HG03064 (cell line): ENCODE results near the gene C21orf91.

Source experiments
- ATAC-seq: cut with Tn5 transposase; IDR thresholded peaks from one replicate; pipeline ENCODE4 v1.9.1; 2021; ENCODE audit warnings: low read depth; ENCODE audit not compliant: unreplicated experiment

Gene C21orf91

GRCh38 chr21:17819114-17819876 lies at the start of gene C21orf91:
Gene C21orf91 (minus strand): TSS chr21:17819356. CDS start chr21:17818318, 1,038 bp downstream.
- peak; percentile 88 for ATAC-seq

- no peak for ATAC-seq
These were observed 47.4 kb upstream of the C21orf91 start for GRCh38 chr21:17866590-17866989.

GRCh38 chr21:17859661-17860060 lies 40.5 kb upstream of the C21orf91 start:
- ATAC-seq: no peak

GRCh38 chr21:17858747-17859146 lies 39.6 kb upstream of the C21orf91 start:
- no peak for ATAC-seq

GRCh38 chr21:17854745-17855144 lies 35.6 kb upstream of the C21orf91 start:
- ATAC-seq: no peak

- ATAC-seq: no peak
These were observed 34.5 kb upstream of the C21orf91 start for GRCh38 chr21:17853393-17854275.

- peak; percentile 90 for ATAC-seq
These were observed 29.1 kb upstream of the C21orf91 start for GRCh38 chr21:17848228-17848627.

- no peak for ATAC-seq
These were observed 21.9 kb upstream of the C21orf91 start for GRCh38 chr21:17841103-17841502.

GRCh38 chr21:17834639-17835354 lies 15.6 kb upstream of the C21orf91 start:
- ATAC-seq: no peak

GRCh38 chr21:17829472-17829871 lies 10.3 kb upstream of the C21orf91 start:
- ATAC-seq: no peak

- ATAC-seq: no peak
These were observed 9.1 kb upstream of the C21orf91 start for GRCh38 chr21:17828223-17828622.

GRCh38 chr21:17823846-17824245 lies 4.7 kb upstream of the C21orf91 start:
- no peak for ATAC-seq

GRCh38 chr21:17821121-17821520 lies 2.0 kb upstream of the C21orf91 start:
- ATAC-seq: no peak

- peak; percentile 77 for ATAC-seq
These were observed 697 bp upstream of the C21orf91 start for GRCh38 chr21:17819877-17820229.

- ATAC-seq: peak; percentile 18
These were observed 706 bp downstream of the C21orf91 start for GRCh38 chr21:17818186-17819113.

GRCh38 chr21:17813353-17813752 lies 5.8 kb downstream of the C21orf91 start:
- no peak for ATAC-seq

- no peak for ATAC-seq
These were observed 13.2 kb downstream of the C21orf91 start for GRCh38 chr21:17805966-17806365.

GRCh38 chr21:17803536-17803935 lies 15.6 kb downstream of the C21orf91 start:
- no peak for ATAC-seq

- ATAC-seq: no peak
These were observed 16.6 kb downstream of the C21orf91 start for GRCh38 chr21:17802572-17802971.
